Activated CD8-positive, alpha-beta memory T cell treated with anti-CD3 and anti-CD28 coated beads for 48 hours (primary cell): Measurements from ENCODE around the gene CDK5RAP1.

ENCODE experiments used
- DNase-seq, 3 experiments: peaks; one replicate each; pipeline ENCODE4 v3.0.0-alpha.2; 2020; ENCODE audit warnings: low read depth in 2 of 3, low spot score in 2 of 3

Gene CDK5RAP1

GRCh38 chr20:33337119-33337518, 64.2 kb downstream of the CDK5RAP1 start:
- no peak for DNase-seq

GRCh38 chr20:33336375-33336774, 64.9 kb downstream of the CDK5RAP1 start:
- DNase-seq: no peak

- no peak for DNase-seq
Observed at GRCh38 chr20:33334111-33334510, 67.2 kb downstream of the CDK5RAP1 start.

GRCh38 chr20:33333616-33334015, 67.7 kb downstream of the CDK5RAP1 start:
- no peak for DNase-seq

- no peak for DNase-seq
Observed at GRCh38 chr20:33332905-33333456, 68.3 kb downstream of the CDK5RAP1 start.

DNA sequence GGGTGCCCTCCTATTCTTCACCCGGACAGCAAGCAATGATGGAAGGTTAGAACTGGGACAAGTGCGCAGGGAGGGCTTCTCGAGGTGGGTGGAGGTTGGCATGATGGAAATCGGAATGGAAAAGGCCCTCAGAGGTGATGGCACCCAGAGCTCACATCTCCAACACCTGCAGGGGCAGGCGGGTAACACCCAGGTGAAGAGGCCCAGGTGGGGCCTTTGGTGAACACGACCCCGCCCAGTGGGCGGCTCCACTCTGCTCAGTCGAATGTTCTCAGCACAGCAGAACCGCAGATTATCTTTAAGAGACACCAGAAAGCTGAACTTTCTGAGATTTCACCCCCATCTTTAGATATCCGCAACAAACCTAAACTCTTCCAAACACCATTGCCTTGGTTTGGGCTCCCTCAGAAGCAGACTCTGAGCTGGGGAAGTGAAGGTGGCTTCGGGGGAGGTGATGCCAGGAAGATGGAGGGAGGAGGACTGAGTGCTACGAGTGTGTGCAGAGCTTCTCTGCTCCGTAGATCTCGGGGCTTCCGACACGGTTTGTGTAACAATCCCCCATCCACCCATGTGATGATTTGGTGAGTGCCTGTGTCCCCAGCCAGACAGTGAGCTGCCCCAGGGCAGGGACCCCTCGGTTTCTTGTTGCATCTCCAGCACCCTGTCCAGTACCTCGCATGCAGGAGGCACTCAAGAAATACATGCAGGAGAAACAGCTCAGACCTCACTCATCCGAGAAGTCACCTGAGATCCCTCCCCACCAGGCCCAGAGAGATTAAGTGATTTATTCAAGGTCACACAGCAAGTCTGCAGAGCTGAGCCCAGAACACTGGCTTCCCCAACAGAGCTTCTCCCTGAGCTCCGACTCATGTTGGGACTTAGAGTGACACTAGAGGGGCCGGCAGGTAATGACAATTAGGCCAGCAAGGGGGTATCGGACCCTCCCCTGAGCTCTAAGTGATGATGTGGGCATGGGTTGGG, 72.9 kb downstream of the CDK5RAP1 start:
- no peak for DNase-seq

DNA sequence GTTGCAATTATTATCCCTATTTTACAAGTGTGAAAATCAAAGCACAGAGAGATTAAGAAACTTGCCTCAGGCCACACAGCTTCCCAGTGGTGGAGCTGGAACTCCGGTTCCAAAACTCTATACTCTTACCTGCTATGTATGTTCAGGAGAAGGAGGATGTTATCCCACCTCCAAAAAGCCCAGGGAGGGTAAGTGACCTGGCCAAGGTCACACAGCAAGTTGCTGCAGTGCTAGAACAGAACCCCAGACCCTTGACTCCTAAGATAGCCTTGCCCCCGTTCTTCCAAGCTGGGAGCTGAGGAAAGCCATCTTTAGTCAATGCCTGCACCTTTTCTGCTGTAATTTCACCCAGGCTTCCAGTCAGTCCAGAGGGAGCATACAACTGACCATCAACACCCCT, 76.0 kb downstream of the CDK5RAP1 start:
- DNase-seq: no peak

- no peak for DNase-seq
Observed at GRCh38 chr20:33323236-33323635, 78.1 kb downstream of the CDK5RAP1 start.

DNA sequence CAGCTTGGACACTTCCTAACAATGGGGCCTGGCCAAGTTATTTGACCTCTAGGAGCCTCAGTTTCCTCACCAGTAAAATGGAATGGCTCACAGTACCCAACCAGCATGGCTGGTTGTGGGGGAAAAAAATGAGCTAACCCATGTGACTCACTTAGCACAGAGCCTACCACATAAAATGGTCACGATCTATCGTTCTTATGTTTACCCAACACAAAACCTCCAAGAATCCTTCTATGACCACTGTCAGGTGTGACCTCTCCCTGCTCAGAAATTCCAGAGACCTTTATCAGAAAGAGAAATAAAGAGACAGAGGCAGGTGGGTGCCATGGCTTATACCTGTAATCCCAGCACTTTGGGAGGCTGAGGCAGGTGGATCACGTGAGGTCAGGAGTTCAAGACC, 78.9 kb downstream of the CDK5RAP1 start:
- DNase-seq: no peak

GRCh38 chr20:33320006-33320405, 81.3 kb downstream of the CDK5RAP1 start:
- no peak for DNase-seq

DNA sequence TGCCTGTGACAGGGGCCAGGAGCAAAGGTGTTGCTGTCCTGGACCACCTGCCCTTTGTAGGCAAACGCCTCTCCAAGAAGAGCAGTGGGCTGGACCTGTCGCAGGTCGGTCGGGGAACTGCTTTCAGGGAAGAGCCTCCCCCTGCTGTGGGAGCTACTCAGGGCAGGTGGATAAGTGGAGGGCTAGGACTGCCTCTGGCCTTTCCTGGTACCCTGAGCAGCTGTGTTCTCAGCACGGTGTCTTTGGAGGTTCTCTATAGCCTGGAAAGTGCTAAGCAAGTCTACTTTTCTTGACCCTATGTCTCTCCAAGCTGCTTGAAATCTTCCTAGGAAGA, 83.3 kb downstream of the CDK5RAP1 start:
- DNase-seq: no peak

GRCh38 chr20:33317424-33318095, 83.8 kb downstream of the CDK5RAP1 start:
- no peak for DNase-seq

DNA sequence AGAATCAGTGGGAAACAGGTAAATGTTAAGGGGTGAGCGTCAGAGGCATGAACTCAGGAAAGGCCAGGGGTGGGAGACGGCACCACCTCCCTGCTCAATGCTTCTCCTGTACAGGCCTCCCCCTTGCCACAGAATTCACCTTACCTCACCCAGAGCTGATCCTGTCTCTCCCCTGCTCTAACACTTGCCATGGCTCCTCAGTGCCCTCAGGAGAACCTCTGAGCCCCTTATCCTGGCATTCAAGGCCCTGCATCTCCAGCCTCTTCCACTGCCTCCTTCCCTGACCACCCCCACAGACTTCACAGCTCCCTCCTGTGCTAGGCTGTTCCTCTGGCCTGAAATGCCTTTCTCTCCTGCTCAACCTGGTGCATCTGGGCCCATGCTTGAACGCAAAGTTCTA, 84.4 kb downstream of the CDK5RAP1 start:
- no peak for DNase-seq

- DNase-seq: no peak
Observed at GRCh38 chr20:33316343-33316742, 85.0 kb downstream of the CDK5RAP1 start.

GRCh38 chr20:33313686-33314314, 87.5 kb downstream of the CDK5RAP1 start:
- no peak for DNase-seq

DNA sequence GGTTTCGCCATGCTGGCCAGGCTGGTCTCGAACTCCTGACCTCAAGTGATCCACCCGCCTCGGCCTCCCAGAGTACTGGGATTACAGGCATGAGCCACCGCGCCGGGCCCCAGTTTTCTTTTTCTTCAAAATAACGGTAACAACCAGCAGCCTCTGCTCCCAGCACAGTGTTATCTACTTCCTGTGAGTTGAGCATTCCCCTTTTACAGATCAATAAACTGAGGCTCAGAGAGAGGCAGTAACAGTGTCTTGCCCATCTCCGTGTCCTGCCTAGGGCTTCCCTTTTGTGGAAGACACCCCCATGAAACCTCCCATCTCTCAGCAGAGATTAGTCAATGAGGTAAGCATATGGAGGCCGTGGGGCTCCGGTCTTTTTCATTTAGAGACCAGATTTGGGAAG, 88.7 kb downstream of the CDK5RAP1 start:
- DNase-seq: no peak

GRCh38 chr20:33311996-33312395, 89.3 kb downstream of the CDK5RAP1 start:
- no peak for DNase-seq

DNA sequence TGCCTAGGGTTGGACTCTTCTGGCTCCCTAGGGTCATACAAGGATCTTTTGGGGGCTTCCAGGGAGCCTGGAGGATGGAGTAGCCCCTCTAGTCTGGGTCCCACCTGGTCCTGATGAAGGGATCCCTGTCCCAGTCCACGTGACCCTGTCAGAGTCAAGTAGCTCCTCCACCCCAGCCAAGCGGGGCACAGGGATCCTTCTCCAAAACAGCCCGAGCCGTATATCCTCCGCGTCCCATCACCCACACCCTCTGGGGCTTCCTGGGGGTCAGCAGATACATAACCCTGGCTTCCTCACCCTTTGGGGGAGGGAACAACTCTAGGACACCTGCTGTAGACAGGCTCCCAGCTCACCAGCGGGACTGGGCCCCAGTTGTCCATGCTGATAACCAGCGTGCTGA, 90.3 kb downstream of the CDK5RAP1 start:
- no peak for DNase-seq

DNA sequence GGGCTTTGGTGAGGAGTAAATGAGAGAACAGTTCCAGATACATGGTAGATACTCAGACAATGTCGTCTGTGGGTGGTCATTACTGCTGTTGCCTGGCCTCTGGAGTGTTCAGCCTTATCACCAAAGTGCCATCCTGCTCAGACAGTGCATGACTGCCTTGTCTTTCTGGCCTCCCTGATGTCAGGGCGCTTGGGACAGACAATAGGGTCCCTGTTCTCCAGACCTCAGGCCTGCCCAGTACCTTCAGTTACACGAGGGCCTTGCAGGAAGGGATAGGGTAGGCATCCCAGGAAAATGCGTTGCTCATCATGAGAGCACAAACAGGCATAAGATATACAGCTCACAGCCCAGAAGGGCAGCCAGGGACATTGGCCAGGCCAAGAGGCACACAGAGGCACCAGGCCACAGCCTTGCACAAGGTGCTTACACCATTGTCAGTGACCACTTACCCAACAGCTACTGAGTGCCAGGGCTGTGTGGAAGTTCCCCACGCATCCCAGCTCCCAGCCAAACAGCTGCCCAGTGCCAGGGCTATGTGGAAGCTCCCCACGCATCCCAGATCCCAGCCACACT, 90.9 kb downstream of the CDK5RAP1 start:
- DNase-seq: no peak

GRCh38 chr20:33309631-33310030, 91.7 kb downstream of the CDK5RAP1 start:
- DNase-seq: no peak
